ENCODE measurements around the gene AGAP5.

DNA sequence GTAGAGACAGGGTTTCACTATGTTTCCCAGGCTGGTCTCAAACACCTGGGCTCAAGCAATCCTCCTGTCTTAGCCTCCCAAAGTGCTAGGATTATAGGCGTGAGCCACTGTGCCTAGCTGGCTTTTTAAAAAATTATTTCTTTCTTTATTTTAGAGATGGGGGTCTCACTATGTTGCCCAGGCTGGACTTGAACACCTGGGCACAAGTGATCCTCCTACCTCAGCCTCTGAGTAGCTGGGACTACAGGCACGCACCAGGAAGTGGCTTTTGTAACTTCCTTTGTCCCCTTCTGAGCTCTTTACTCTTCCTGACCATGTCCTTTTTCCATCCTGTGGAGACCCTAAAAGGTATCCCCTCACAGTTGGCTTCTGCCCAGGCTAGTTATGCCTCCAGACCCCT, 54.5 kb downstream of the AGAP5 start:
- TF ChIP-seq CTCF (conservative IDR thresholded peaks at IDR 0.05 in 1 of 2, IDR thresholded peaks at IDR 0.05 in 1 of 2; ENCODE audit: low read depth in 1 of 2, low read length in 2 of 2) (no peak), EZH2 (IDR thresholded peaks at IDR 0.05; ENCODE audit: low read length, missing control alignments) (no peak)

All from fibroblast of lung (primary cell).